GM12878 (cell line): ENCODE data around the gene ADSS1. TPM values are rescaled to one million over a fixed set of nuclear protein-coding genes. Genes with fewer than 3 reads are reported as not detected.

Source experiments
- ATAC-seq: fragments of 200-7000 bp; cut with Tn5 transposase; 3 replicates; pipeline ENCODE4 v1.9.1; 2020; ENCODE audit warnings: mild to moderate bottlenecking, moderate library complexity
- BruUV-seq: library from RNA; stranded (reverse); fragments of 400-500 nt; replicated peaks from 2 replicates; lab custom pipeline; 2021; lab: Mats Ljungman, UMichigan
- CTCF ChIA-PET: fragments of 300-600 bp; sonication (Branson Sonifier 250); formaldehyde crosslinking; extraction: SDS; loops from one replicate; lab custom pipeline; 2021; ENCODE audit warnings: inconsistent platforms; lab: Yijun Ruan, JAX
- POLR2A ChIA-PET: fragments of 350-600 bp; formaldehyde crosslinking; extraction: SDS; loops from one replicate; lab custom pipeline; 2021; ENCODE audit warnings: inconsistent platforms; lab: Charles Lee
- RAD21 ChIA-PET: fragments of 300-600 bp; sonication (Branson Sonifier 250); formaldehyde crosslinking; loops from one replicate; lab custom pipeline; 2023; ENCODE audit warnings: antibody characterized with exemption; ENCODE audit not compliant: unreplicated experiment; lab: Charles Lee
- SMC1A ChIA-PET: fragments of 300-600 bp; sonication (Branson Sonifier 250); formaldehyde crosslinking; loops from one replicate; lab custom pipeline; 2023; ENCODE audit not compliant: unreplicated experiment, uncharacterized antibody; lab: Charles Lee
- DNase-seq: peaks from one replicate; pipeline ENCODE4 v3.0.0-alpha.2; 2011; ENCODE audit warnings: low read depth, low spot score
- FAIRE-seq: peaks from 3 replicates; lab custom pipeline; 2011; peaks lifted over from hg19 to GRCh38; lab: Jason Lieb, UNC
- H2AFZ ChIP-seq: 2 replicates; pipeline ENCODE4 v1.6.0; 2011; ENCODE audit warnings: low read depth, low read length, control low read depth; ENCODE audit not compliant: control insufficient read depth
- H3K27ac ChIP-seq: 2 replicates; pipeline ENCODE4 v1.5.1; 2011; ENCODE audit warnings: control low read depth; ENCODE audit not compliant: control insufficient read depth, insufficient read depth
- H3K27me3 ChIP-seq, 2 experiments: replicated peaks in 1 of 2; 2 replicates each; pipeline versions ENCODE4 v1.6.0 to v1.6.1; 2011; ENCODE audit warnings: low read length in 1 of 2; ENCODE audit not compliant: control insufficient read depth in 2 of 2, insufficient read depth in 2 of 2
- H3K36me3 ChIP-seq, 2 experiments: 2 replicates each; pipeline ENCODE4 v1.5.1; 2011; ENCODE audit warnings: low read length in 1 of 2; ENCODE audit not compliant: control insufficient read depth in 2 of 2, insufficient read depth in 2 of 2
- H3K4me1 ChIP-seq: 2 replicates; pipeline ENCODE4 v1.6.1; 2011; ENCODE audit warnings: mild to moderate bottlenecking, low read length, moderate library complexity, mixed read lengths; ENCODE audit not compliant: control insufficient read depth, insufficient read depth
- H3K4me2 ChIP-seq: 2 replicates; pipeline ENCODE4 v1.6.0; 2011; ENCODE audit warnings: control low read depth; ENCODE audit not compliant: control insufficient read depth, insufficient read depth
- H3K4me3 ChIP-seq: fragments of 200-600 bp; sonication (generic); 2 replicates; pipeline ENCODE4 v1.5.1; 2016
- H3K79me2 ChIP-seq: 2 replicates; pipeline ENCODE4 v1.6.0; 2011; ENCODE audit warnings: low read length; ENCODE audit not compliant: control insufficient read depth, insufficient read depth
- H3K9ac ChIP-seq: 2 replicates; pipeline ENCODE4 v1.8.0; 2011; ENCODE audit warnings: low read length, control low read depth, mixed read lengths; ENCODE audit not compliant: control insufficient read depth, insufficient read depth
- H3K9me3 ChIP-seq: replicated peaks from 3 replicates; pipeline ENCODE4 v1.5.1; 2011; ENCODE audit warnings: mild to moderate bottlenecking, low read length; ENCODE audit not compliant: control insufficient read depth, insufficient read depth
- H4K20me1 ChIP-seq: 2 replicates; pipeline ENCODE4 v1.6.0; 2011; ENCODE audit not compliant: control insufficient read depth, insufficient read depth
- EGR1 ChIP-seq, 2 experiments: IDR thresholded peaks; 1 replicate in 1 of 2; 2 replicates in 1 of 2; pipeline ENCODE4 v1.6.1; 2011 to 2012; ENCODE audit warnings: low read depth in 2 of 2, low read length in 2 of 2, borderline replicate concordance in 1 of 2, mild to moderate bottlenecking in 1 of 2, moderate library complexity in 1 of 2
- FOXK2 ChIP-seq: fragments of 450-650 bp; IDR thresholded peaks from 2 replicates; pipeline ENCODE4 v1.6.1; 2017; ENCODE audit warnings: mild to moderate bottlenecking, moderate library complexity
- IKZF2 ChIP-seq, 2 experiments: fragments of 450-650 bp; IDR thresholded peaks; 2 replicates each; pipeline ENCODE4 v1.6.1; 2017; ENCODE audit warnings: mild to moderate bottlenecking in 2 of 2, moderate library complexity in 2 of 2
- NR2C1 ChIP-seq: fragments of 450-650 bp; IDR thresholded peaks from 2 replicates; pipeline ENCODE4 v1.6.1; 2017; ENCODE audit warnings: antibody characterized with exemption, mild to moderate bottlenecking, moderate library complexity
- NRF1 ChIP-seq: conservative IDR thresholded peaks from 2 replicates; pipeline ENCODE4 v1.6.1; 2011; ENCODE audit warnings: mild to moderate bottlenecking, low read depth, low read length, improper control_type of control experiment
- RAD21 ChIP-seq: IDR thresholded peaks from 2 replicates; pipeline ENCODE4 v1.6.1; 2011; ENCODE audit warnings: mild to moderate bottlenecking, low read depth, low read length, moderate library complexity; ENCODE audit not compliant: insufficient read depth
- SPI1 ChIP-seq: IDR thresholded peaks from 2 replicates; pipeline ENCODE4 v1.6.1; 2011; ENCODE audit warnings: low read depth, mild to moderate bottlenecking, low read length, moderate library complexity, borderline replicate concordance; ENCODE audit not compliant: insufficient read depth
- SREBF1 ChIP-seq: IDR thresholded peaks from 2 replicates; pipeline ENCODE4 v1.6.1; 2012; ENCODE audit warnings: mild to moderate bottlenecking, low read length
- SUPT20H ChIP-seq: IDR thresholded peaks from 2 replicates; pipeline ENCODE4 v1.6.1; 2011; ENCODE audit warnings: low read depth, mild to moderate bottlenecking, low read length, moderate library complexity, borderline replicate concordance; ENCODE audit not compliant: control insufficient read depth
- TBL1XR1 ChIP-seq: IDR thresholded peaks from 2 replicates; pipeline ENCODE4 v1.6.1; 2012; ENCODE audit warnings: low read depth, low read length, improper control_type of control experiment
- WGBS: methylation state at CpG from one replicate; pipeline ENCODE4 v1.1.6; 2016; ENCODE audit warnings: low lambda C conversion rate; ENCODE audit not compliant: insufficient replicate concordance, insufficient coverage; ENCODE audit errors: missing lambda C conversion rate; 5-methylcytosine and 5-hydroxymethylcytosine counted together
- in situ Hi-C: fragments of 300-500 bp; cut with MboI; formaldehyde crosslinking; loops from 9 replicates; pipeline ENCODE4 v1.14.3; 2018; ENCODE audit warnings: mixed read lengths
- intact Hi-C: fragments of 100-400 bp; cut with micrococcal nuclease; formaldehyde crosslinking; loops from one replicate; pipeline ENCODE4 v1.14.2; 2022; ENCODE audit not compliant: unreplicated experiment
- polyA plus RNA-seq, 11 experiments: library from polyadenylated mRNA; depleted of rRNA in 4 of 11; unstranded in 6 of 11; stranded (reverse) in 5 of 11; fragments of >200 nt; fragmentation: Nextera tagmentation in 4 of 11; fragmentation: Illumina TruSeq in 1 of 11; extraction: Ambion mirVana in 4 of 11; extraction: Trizol in 1 of 11; gene quantifications; 1 replicate in 1 of 11; 2 replicates in 10 of 11; pipeline versions ENCODE4 v1.2.1 to v1.2.3, GENCODE V29; 2011 to 2016; ENCODE audit warnings: inconsistent platforms in 2 of 11, missing spikeins in 2 of 11, low read depth in 1 of 11
- total RNA-seq, 4 experiments: library from RNA; depleted of rRNA in 3 of 4; stranded (reverse); fragments of >200 nt in 3 of 4; fragmentation: Illumina TruSeq in 1 of 4; extraction: Trizol in 1 of 4; gene quantifications; 2 replicates each; pipeline versions ENCODE4 v1.2.1 to v1.2.3, GENCODE V29; 2013 to 2021
- TF ChIP-seq, protein P1 (sequence below): IDR thresholded peaks from 2 replicates; pipeline ENCODE4 v1.6.1; 2012; ENCODE audit warnings: low read depth, low read length, improper control_type of control experiment
- TF ChIP-seq, protein P2 (sequence below): fragments of 150-350 bp; IDR thresholded peaks from 2 replicates; pipeline ENCODE4 v1.6.1; 2016; ENCODE audit warnings: low read depth, low read length
- TF ChIP-seq, protein P3 (sequence below): IDR thresholded peaks from 2 replicates; pipeline ENCODE4 v1.6.1; 2012; ENCODE audit warnings: low read depth, low read length, improper control_type of control experiment
- TF ChIP-seq, protein P4 (sequence below): IDR thresholded peaks from 2 replicates; pipeline ENCODE4 v1.6.1; 2011; ENCODE audit warnings: mild to moderate bottlenecking, low read depth, low read length, moderate library complexity; ENCODE audit not compliant: insufficient replicate concordance

ADSS1 gene
- total and polyA plus RNA-seq, 10 of the 15 experiments (the other 5 are each of a cell fraction or from before 2014, with no cell fraction given), result 0.11 to 0.45 (median 0.28) TPM; not detected in 5

DNA sequence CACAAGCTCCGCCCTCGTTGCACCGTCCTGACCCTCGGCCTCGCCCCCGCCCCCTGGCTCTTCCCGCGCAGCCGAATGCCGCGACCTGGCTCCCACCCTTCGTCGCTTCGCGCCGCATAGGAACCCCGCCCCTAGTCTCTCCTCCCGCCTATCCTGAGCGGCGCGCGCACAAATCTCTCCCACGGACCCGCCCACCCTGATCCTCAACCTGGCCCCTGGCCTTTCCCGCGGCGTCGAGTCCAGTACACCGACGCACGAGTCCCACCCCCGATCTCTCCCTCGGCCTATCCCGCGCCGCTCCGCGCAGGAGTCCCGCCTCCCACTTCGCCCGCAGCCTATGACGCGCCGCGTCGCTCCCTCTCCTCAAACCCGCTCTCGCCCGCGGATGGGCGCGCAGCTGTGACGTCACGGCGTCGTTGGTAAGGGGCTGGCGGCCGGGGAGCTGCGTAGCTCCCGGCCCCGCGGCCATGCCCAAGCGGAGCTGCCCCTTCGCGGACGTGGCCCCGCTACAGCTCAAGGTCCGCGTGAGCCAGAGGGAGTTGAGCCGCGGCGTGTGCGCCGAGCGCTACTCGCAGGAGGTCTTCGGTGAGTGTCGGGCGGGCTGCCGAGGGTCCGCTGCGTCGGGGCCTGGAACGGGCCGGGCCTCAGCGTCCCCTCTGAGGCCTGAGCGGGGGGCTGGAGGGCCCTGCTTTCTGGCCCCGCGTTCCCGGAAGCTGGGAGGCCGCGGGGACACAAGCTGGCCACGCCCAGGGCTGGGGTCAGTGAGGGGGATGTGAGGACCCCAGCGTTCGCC is 28.9 kb downstream of the ADSS1 start, which contains the start of gene SIVA1:
Gene SIVA1, plus strand, starts transcription at position 413 of the 793 bp plus-strand sequence. Its CDS starts 55 bp downstream, at position 468.
- intact Hi-C loops, result no loop called here
- under 1% methylated on average over 76 of the region's 95 CpGs for WGBS
- TF ChIP-seq, protein P1, sequence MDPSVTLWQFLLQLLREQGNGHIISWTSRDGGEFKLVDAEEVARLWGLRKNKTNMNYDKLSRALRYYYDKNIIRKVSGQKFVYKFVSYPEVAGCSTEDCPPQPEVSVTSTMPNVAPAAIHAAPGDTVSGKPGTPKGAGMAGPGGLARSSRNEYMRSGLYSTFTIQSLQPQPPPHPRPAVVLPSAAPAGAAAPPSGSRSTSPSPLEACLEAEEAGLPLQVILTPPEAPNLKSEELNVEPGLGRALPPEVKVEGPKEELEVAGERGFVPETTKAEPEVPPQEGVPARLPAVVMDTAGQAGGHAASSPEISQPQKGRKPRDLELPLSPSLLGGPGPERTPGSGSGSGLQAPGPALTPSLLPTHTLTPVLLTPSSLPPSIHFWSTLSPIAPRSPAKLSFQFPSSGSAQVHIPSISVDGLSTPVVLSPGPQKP, result no peak
- no peak; the same call in 1 of the 2 replicates for TF ChIP-seq NR2C1
- TF ChIP-seq, protein P2, sequence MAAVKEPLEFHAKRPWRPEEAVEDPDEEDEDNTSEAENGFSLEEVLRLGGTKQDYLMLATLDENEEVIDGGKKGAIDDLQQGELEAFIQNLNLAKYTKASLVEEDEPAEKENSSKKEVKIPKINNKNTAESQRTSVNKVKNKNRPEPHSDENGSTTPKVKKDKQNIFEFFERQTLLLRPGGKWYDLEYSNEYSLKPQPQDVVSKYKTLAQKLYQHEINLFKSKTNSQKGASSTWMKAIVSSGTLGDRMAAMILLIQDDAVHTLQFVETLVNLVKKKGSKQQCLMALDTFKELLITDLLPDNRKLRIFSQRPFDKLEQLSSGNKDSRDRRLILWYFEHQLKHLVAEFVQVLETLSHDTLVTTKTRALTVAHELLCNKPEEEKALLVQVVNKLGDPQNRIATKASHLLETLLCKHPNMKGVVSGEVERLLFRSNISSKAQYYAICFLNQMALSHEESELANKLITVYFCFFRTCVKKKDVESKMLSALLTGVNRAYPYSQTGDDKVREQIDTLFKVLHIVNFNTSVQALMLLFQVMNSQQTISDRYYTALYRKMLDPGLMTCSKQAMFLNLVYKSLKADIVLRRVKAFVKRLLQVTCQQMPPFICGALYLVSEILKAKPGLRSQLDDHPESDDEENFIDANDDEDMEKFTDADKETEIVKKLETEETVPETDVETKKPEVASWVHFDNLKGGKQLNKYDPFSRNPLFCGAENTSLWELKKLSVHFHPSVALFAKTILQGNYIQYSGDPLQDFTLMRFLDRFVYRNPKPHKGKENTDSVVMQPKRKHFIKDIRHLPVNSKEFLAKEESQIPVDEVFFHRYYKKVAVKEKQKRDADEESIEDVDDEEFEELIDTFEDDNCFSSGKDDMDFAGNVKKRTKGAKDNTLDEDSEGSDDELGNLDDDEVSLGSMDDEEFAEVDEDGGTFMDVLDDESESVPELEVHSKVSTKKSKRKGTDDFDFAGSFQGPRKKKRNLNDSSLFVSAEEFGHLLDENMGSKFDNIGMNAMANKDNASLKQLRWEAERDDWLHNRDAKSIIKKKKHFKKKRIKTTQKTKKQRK, result peak; percentile 79
- TF ChIP-seq SREBF1, result no peak
- peak; percentile 32 for TF ChIP-seq NRF1
- TF ChIP-seq, protein P3, sequence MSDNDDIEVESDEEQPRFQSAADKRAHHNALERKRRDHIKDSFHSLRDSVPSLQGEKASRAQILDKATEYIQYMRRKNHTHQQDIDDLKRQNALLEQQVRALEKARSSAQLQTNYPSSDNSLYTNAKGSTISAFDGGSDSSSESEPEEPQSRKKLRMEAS, result peak; percentile 73; the same call in 1 of the 2 replicates
- TF ChIP-seq SPI1, result no peak
- peak; percentile 27 to 63; a peak in 2 of 3 replicates for TF ChIP-seq EGR1 (IDR thresholded peaks at IDR 0.05; ENCODE audit: borderline replicate concordance in 1 of 2, low read depth in 2 of 2, low read length in 2 of 2)
- no peak for TF ChIP-seq SUPT20H
- TF ChIP-seq TBL1XR1, result no peak
- TF ChIP-seq RAD21, result no peak
- TF ChIP-seq, protein P4, sequence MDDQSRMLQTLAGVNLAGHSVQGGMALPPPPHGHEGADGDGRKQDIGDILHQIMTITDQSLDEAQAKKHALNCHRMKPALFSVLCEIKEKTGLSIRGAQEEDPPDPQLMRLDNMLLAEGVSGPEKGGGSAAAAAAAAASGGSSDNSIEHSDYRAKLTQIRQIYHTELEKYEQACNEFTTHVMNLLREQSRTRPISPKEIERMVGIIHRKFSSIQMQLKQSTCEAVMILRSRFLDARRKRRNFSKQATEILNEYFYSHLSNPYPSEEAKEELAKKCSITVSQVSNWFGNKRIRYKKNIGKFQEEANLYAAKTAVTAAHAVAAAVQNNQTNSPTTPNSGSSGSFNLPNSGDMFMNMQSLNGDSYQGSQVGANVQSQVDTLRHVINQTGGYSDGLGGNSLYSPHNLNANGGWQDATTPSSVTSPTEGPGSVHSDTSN, result no peak
- TF ChIP-seq IKZF2 (IDR thresholded peaks at IDR 0.05), result no peak; a peak in 1 of 4 replicates
- TF ChIP-seq FOXK2, result no peak

More for the DNA sequence above, 28.9 kb downstream of the ADSS1 start, which contains the start of gene SIVA1:
- RAD21 ChIA-PET, result interaction anchor here (0.5 to 1.8 kb wide), 8 partner anchors 11 to 95 kb away, joined by 3 to 8 read pairs (median 3); no protein-coding TSS in a partner anchor
- DNase-seq (peak; percentile 98), ATAC-seq (peak; percentile 96), FAIRE-seq (no peak)
- H3K27ac ChIP-seq, result peak within 1 kb of the TSS; percentile 82
- H2AFZ ChIP-seq, result peak within 1 kb of the TSS; percentile 97
- H4K20me1 ChIP-seq, result no peaks in the 10 kb centered on the region
- peak within 1 kb of the TSS; percentile 92 for H3K9ac ChIP-seq
- peaks cover 2 to 11% of the 10 kb centered on the region in 2 experiments; a peak in 3 of 4 replicates for H3K36me3 ChIP-seq
- H3K79me2 ChIP-seq, result peaks cover 31% of the 10 kb centered on the region
- in situ Hi-C loops, result no loop called here
- no peaks in the 10 kb centered on the region for H3K27me3 ChIP-seq
- no peaks in the 10 kb centered on the region; the same call in 2 of the 3 replicates for H3K9me3 ChIP-seq
- SMC1A ChIA-PET, result interaction anchor here (0.9 to 1.4 kb wide), 3 partner anchors 14 to 29 kb away, joined by 3 to 5 read pairs (median 4); partner anchors contain the start of gene ADSS1
- H3K4me3 ChIP-seq, result peak within 1 kb of the TSS; percentile 94
- no TSS peak for BruUV-seq
- peak within 1 kb of the TSS; percentile 91 for H3K4me2 ChIP-seq
- CTCF ChIA-PET, result interaction anchor here (0.9 to 2.4 kb wide), 9 partner anchors 14 to 675 kb away, joined by 3 to 13 read pairs (median 4); no protein-coding TSS in a partner anchor
- POLR2A ChIA-PET, result interaction anchor here (0.6 to 1.4 kb wide), 7 partner anchors 12 to 312 kb away, joined by 3 to 7 read pairs (median 5); partner anchors contain the start of genes CDCA4 and GPR132
- H3K4me1 ChIP-seq, result peaks cover 17% of the 10 kb centered on the region
